HAP-1 (cell line): ENCODE data around the gene PIP4K2C.
A peak's percentile ranks its signal among the peaks of the same experiment; 100 is the strongest.

Experiments used
- DNase-seq, 2 experiments: peaks; one replicate each; pipeline ENCODE4 v3.0.0-alpha.2; 2016 to 2020; ENCODE audit warnings: low spot score in 2 of 2
- H3K27me3 ChIP-seq: fragments of 250-450 bp; sonication (Bioruptor Pico); 2 replicates; pipeline ENCODE4 v1.5.1; 2020; ENCODE audit warnings: low read depth, mild to moderate bottlenecking, moderate library complexity
- H3K36me3 ChIP-seq: fragments of 250-450 bp; sonication (Bioruptor Pico); replicated peaks from 2 replicates; pipeline ENCODE4 v1.5.1; 2020; ENCODE audit warnings: mild to moderate bottlenecking
- H3K4me1 ChIP-seq: fragments of 250-450 bp; sonication (Bioruptor Pico); 2 replicates; pipeline ENCODE4 v1.5.1; 2020; ENCODE audit warnings: mild to moderate bottlenecking
- H3K4me3 ChIP-seq: fragments of 250-450 bp; sonication (Bioruptor Pico); 2 replicates; pipeline ENCODE4 v1.5.1; 2020; ENCODE audit warnings: mild to moderate bottlenecking, moderate library complexity
- H3K9me3 ChIP-seq: fragments of 250-450 bp; sonication (Bioruptor Pico); 2 replicates; pipeline ENCODE4 v1.5.1; 2020; ENCODE audit warnings: mild to moderate bottlenecking, moderate library complexity
- in situ Hi-C: fragments of 300-500 bp; cut with MboI; formaldehyde crosslinking; loops from 3 replicates; pipeline ENCODE4 v1.14.3; 2020; ENCODE audit warnings: low sequenced_read_pairs, inconsistent platforms, mixed read lengths

The PIP4K2C gene

DNA sequence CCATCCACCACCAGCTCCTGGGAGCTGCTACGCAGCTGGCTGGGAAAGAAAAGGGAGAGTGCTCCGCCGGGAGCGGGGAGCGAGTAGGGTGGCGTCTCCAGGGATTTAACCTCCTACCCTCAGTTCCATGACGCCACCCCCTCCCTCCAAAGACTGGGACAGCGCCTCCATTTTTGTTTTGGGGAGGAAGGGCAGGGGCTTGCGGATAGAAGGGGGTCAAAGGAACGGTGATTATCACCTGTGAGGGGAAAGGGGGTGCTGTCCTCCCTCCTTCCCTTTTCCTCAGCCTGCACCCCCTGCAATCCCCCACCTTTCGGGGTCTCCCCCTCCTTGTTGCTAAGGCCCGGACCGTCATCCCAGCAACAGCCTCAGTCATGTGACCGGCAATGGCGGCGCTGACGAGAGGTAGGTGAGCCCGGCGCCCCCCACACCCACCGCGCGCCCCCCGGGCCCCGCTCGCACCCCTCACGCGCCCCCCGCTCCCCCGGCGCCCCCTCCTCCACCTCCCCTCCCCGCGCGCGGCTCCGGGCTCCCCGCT is 13.5 kb downstream of the PIP4K2C start, which contains the start of gene DTX3:
Gene DTX3 (plus strand): TSS at position 371 of the 538 bp plus-strand sequence. CDS start 1,694 bp downstream, outside the sequence.
- Histone ChIP-seq H3K4me1 (no peaks in the 10 kb centered on the region), H3K36me3 (peaks cover 6% of the 10 kb centered on the region; the same call in 1 of the 2 replicates), H3K4me3 (no peak within 1 kb of the TSS), H3K9me3 (no peaks in the 10 kb centered on the region), H3K27me3 (no peaks in the 10 kb centered on the region)
- in situ Hi-C loops = no loop called here
- no peak for DNase-seq

DNA sequence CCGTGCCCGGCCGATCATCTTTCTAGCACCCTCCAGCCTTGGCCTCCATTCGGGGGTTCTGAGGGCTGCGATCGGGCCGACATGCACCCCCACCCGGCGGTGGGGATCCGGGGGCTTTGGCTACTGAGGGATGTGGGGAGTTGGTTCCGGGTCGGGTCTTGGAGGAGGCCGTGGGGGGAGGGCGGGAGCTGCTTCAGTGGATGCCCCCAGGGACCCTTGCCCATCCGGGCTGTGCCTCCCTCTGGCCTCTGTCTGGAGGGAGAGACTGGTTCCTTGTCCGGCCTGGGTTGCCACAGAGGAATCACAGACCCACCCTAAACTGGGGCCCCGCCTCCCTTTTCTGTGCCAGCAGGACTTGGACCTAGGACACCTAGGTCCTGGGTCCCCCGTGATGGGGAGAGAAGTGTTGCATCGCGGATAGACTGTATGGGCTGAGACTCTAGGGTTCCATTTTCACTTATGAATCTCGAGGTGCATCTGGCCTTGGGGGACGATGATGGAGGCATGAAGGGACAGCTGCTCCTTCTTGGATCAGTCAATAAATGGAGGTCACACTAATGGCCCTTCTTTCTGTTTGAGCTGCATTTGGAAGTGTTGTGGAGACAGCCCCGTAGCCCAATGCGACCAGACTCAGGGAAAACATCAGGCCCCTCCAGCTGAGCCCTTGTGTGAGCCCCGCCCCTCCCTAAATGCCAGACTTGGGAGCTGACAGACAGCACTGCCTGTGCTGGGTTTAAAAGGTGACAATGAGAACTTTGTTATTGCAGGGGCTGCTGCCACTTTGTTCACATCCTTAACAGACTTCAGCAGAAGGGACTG is 14.2 kb downstream of the PIP4K2C start:
- H3K4me1 ChIP-seq = no peaks in the 10 kb centered on the region
- no peaks in the 10 kb centered on the region for H3K27me3 ChIP-seq
- no peak for DNase-seq
- in situ Hi-C loops = no loop called here
- H3K36me3 ChIP-seq = peaks cover 4% of the 10 kb centered on the region; the same call in 1 of the 2 replicates
- no peaks in the 10 kb centered on the region for H3K9me3 ChIP-seq
- no peak overlapping the region for H3K4me3 ChIP-seq

DNA sequence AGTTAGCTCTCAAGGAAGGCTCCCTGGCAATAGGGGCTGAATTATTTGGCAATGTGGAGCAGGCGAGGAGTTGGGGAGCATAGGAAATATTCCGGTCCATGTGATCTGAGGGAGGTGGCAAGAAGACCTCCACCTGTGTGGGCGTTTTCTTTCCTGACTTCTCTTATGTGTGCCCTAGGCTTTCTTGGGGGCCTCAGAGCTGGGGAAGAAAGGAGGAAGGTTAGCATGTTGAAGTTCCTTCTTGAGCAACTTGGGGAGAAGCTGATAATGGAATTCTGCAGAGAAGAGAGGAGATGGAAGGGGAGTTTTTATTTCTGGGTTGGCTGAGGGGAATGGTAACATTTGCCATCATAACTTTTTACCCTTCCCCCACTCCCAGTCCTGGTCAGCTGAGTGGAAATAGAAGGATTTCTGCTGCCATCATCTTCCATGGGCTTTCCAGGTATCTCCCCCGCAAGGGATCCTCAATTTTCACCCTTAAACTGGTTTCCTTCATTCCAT is 14.9 kb downstream of the PIP4K2C start:
- H3K4me1 ChIP-seq = peaks cover 2% of the 10 kb centered on the region
- no peaks in the 10 kb centered on the region for H3K27me3 ChIP-seq
- no peaks in the 10 kb centered on the region for H3K9me3 ChIP-seq
- in situ Hi-C loops = no loop called here
- DNase-seq = no peak
- H3K4me3 ChIP-seq = no peak overlapping the region
- no peaks in the 10 kb centered on the region; the same call in 1 of the 2 replicates for H3K36me3 ChIP-seq

DNA sequence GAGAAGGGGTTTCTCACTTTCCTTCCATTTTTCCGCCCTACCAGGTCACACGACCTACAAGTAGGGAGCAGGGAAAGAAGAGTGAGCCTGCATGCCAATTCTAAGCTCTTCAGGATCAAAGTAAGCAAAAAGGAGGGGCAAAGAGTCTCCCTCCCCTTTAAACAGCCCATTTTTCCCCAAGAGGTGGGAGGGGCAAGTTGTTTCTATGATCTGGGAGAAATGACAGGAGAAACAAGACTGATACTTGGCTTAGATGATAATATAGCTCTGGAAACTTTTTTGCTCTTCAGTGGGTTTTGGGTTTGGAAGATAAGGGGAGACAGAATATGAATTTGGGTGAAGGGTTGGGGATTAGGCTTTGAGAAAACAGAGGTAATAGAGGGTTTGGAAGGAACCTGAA is 15.4 kb downstream of the PIP4K2C start:
- H3K36me3 ChIP-seq = no peaks in the 10 kb centered on the region; the same call in 1 of the 2 replicates

DNA sequence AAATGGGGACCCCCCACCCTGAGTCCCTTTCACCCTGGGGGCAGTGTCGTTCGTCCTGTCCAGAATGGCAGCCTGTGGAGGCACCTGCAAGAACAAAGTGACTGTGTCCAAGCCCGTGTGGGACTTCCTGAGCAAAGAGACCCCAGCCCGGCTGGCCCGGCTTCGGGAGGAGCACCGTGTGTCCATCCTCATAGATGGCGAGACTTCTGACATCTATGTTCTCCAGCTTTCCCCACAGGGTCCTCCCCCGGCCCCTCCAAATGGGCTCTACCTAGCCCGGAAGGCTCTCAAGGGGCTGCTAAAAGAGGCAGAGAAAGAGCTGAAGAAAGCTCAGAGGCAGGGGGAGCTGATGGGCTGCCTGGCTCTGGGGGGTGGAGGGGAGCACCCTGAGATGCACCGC is 15.8 kb downstream of the PIP4K2C start:
- Histone ChIP-seq H3K27me3 (no peaks in the 10 kb centered on the region), H3K4me3 (no peak overlapping the region), H3K4me1 (peaks cover 4% of the 10 kb centered on the region), H3K36me3 (no peaks in the 10 kb centered on the region; the same call in 1 of the 2 replicates), H3K9me3 (no peaks in the 10 kb centered on the region)
- in situ Hi-C loops = no loop called here
- no peak for DNase-seq

More for the DNA sequence above, 15.4 kb downstream of the PIP4K2C start:
- Histone ChIP-seq H3K27me3 (no peaks in the 10 kb centered on the region), H3K9me3 (no peaks in the 10 kb centered on the region), H3K4me1 (peaks cover 4% of the 10 kb centered on the region), H3K4me3 (no peak overlapping the region)
- in situ Hi-C loops = no loop called here
- DNase-seq = no peak

DNA sequence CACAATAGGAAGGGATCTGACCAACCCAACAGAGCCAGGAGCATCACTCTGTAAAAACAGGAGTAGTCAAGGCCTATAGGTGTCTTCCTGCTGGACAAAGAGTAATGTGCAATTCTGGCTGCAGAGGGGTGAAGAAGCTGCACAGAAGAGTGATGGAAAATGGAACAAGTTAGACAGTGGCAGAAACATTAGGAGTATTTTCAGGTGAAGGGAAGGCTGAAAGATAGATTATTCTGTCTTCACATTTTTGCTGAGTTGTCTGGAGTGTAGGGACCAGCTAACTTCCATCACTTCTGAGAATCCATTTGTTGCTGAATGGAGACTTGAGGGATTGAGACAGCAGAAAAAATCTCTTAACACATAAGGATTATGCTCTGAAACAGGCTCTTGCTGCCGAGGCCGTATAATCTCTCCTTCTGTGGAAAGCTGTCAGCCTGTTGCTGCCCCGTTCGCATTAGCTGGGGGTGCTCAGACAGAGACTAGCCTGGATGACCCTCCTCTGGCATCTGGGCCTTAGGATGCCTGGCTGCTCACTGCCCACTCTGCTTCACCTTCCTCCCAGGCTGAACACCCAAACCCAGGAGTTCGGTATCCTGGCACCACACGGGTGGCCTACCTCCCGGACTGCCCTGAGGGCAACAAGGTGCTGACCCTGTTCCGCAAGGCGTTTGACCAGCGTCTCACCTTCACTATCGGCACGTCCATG is 17.1 kb downstream of the PIP4K2C start:
- H3K36me3 ChIP-seq = no peaks in the 10 kb centered on the region
- no peaks in the 10 kb centered on the region for H3K9me3 ChIP-seq
- no peak for DNase-seq
- in situ Hi-C loops = no loop called here
- no peaks in the 10 kb centered on the region for H3K27me3 ChIP-seq
- no peak overlapping the region for H3K4me3 ChIP-seq
- H3K4me1 ChIP-seq = peaks cover 4% of the 10 kb centered on the region

DNA sequence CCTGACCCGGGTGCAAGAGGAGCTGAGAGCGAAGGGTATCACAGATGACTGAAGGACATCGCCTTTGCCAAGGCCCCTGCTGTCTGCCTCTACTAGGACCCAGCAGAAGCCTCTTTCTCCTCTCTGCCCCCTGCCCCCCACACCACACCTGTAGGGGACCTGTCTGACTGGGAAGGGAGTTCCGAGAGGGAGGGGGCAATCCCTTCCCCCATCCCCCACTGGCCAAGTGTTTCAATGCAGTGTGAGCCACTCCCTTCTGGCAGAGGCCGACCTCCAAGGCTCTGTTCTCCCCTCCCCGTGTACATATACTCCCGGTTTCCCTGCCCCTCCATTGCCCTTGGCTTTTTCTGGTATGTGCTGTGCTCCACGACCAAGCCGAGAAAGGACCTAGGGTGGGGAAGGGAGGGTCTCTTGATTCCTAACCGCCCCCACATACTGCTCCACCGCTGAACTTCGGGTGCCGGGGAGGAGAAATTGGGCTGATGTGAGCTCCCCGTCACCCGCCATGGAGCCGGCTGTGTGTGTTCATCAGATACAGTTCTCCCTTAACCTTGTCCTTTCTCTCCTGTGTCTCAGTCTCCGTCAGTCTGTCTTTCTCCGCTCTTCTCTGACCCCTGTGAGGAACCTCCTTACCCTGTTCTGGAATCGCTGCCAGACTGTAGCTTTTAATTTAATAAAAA is 18.2 kb downstream of the PIP4K2C start:
- no peaks in the 10 kb centered on the region for H3K27me3 ChIP-seq

DNA sequence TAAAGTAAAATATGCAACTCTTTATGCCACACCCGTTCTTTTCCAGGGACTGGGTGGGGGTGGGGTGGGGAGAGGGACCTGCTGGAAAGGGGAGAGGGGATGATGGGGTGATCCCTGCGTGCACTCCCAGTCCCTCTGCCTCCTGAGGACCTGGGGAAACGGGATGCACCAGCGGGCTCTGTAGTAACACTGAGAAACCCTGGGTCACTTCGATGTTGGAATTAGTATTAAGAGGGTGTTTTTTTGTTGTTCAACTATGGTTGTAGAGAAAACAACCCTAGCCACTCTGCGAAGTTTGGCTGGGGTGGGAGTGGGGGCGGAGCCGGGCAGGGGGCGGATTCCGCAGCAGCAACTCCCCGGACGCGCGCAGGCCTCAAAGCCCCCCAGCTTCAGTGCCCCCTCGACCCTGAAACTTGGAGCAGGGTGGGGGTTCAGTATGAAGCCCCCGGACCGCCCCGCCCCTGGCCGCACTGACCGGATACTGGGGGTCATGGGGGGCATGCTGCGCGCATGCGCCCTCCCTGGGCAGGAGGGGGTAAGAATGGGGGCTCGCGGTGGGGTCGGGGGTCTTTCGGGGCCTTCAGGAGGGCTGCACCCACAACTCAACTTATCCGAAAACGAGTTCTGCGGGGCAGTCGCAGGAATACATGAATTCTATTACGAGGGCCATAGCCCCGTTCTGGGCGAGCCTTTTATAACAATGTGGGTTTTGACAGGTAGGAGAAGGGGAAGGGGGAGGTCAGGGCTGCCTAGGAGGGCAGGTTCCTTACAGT is 19.0 kb downstream of the PIP4K2C start:
- DNase-seq = no peak
- Histone ChIP-seq H3K9me3 (no peaks in the 10 kb centered on the region), H3K4me1 (peaks cover 4% of the 10 kb centered on the region), H3K27me3 (no peaks in the 10 kb centered on the region), H3K4me3 (no peak overlapping the region), H3K36me3 (0 out of 2 replicates have a peak, but pooled peaks cover 2% of the 10 kb centered on the region)
- in situ Hi-C loops = no loop called here

More for the DNA sequence above, 18.2 kb downstream of the PIP4K2C start:
- Histone ChIP-seq H3K9me3 (no peaks in the 10 kb centered on the region), H3K36me3 (0 out of 2 replicates have a peak, but pooled peaks cover under 1% of the 10 kb centered on the region), H3K4me3 (no peak overlapping the region), H3K4me1 (peaks cover 4% of the 10 kb centered on the region)
- in situ Hi-C loops = no loop called here
- no peak for DNase-seq

DNA sequence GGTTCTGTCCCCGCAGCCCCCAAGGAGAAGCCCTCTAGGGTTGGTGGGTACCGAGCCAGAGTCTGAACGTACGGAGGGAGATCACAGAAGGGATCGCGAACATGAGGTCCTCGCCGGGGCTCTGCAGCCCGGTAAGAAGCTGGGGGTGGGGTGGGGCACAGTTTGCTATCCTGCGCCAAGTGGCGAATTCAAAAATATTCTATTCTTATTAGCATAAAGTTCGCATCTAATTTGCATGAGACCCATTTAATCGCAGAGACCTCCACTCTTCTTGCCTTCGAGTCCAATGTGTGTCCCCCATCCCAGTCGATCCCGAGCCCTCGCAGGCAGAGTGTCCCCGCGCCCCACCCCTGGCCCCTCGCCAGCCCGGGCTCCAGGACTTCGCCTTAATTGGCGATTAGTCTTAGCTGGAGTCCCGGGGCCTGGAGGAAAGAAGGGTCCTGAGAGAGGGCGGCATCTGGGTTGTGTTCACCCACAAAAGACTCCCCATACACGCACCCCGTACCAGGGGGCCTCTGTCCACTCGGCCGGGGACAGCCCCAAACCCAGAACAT is 19.6 kb downstream of the PIP4K2C start:
- no peaks in the 10 kb centered on the region for H3K27me3 ChIP-seq

DNA sequence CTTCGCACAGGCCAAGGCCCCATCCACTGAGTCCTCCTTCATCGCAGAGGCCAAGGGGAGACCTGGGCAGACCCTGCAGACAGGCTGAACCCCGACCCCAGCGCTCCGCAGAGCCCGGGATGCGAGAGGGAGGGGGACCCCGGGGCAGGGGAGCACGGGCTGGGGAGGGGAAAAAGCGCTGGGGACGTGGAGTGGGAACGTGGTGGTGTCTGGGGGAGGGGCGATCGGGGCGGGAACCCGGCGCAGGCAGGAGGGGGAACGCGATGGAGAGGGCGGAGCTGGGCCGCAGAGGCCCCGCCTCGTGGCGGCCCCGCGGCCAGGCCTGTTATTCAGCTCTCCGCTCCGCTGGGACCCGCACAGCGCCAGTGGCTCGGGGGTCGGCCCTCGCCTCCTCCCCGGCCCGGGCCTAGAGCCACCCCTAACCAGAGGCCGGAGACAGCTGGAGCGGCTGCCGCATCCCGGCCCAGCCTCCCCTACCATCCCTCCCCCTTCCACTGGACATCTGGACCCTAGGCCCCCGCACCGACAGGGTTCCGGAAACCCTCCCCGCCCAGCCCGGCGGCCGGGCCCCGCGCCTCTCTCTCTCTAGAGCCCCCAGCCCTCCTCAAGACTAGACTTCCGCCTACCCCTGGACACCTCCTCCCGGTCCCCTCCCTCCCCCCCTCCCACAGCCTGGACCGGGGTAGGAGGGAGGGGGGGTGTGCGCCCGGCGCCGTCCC is 20.3 kb downstream of the PIP4K2C start, which contains the start of gene ARHGEF25:
Gene ARHGEF25 (plus strand): TSS at position 328 of the 719 bp plus-strand sequence. CDS start 460 bp downstream, outside the sequence.
- Histone ChIP-seq H3K4me1 (peaks cover 4% of the 10 kb centered on the region), H3K27me3 (no peaks in the 10 kb centered on the region), H3K9me3 (no peaks in the 10 kb centered on the region), H3K4me3 (peak within 1 kb of the TSS; percentile 63), H3K36me3 (peaks cover 11% of the 10 kb centered on the region)
- in situ Hi-C loops = no loop called here
- peak; percentile 72 to 90 for DNase-seq

More for the DNA sequence above, 19.6 kb downstream of the PIP4K2C start:
- Histone ChIP-seq H3K36me3 (peaks cover 8% of the 10 kb centered on the region), H3K4me3 (peak overlapping the region; percentile 63), H3K9me3 (no peaks in the 10 kb centered on the region), H3K4me1 (peaks cover 4% of the 10 kb centered on the region)
- no peak for DNase-seq
- in situ Hi-C loops = no loop called here

DNA sequence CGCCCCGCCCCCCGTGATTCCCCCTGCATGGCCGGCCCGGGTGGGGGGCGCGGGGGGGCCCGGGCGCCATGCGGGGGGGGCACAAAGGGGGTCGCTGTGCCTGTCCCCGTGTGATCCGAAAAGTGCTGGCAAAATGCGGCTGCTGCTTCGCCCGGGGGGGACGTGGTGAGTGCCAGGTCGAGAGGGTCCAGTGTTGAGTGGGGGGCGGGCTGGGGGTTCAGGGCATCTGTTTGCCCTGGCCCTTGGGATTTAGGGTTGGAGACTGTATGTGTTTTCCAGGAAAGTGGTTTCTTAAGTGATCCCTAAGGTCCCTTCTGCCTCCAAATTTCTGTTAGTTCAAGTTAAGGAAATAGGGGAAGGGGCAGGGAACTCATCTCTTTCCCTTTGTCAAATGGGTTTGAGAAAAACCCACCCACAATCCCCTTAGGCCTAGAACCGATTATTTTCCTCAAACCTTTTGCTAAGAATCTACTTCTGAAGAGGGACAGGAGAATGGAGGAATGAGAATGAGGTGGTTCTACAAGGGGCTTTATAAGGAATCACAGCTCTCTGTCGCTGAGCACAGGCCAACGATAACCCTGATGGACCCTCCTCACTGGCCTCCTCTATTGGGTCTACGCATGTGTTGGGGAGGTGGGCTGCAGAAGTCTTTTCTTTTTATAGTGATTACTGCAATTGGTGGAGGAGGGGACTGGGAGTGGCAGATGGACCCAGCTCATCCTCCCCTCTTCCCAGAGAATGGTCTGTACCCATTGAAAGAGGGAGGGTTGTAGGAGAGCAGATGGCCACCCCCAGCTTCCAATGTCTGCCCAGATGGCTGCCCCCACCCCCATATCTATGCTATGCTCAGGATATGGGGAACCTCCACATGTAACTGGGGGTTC is 21.1 kb downstream of the PIP4K2C start:
- H3K27me3 ChIP-seq = no peaks in the 10 kb centered on the region
- peaks cover 4% of the 10 kb centered on the region for H3K4me1 ChIP-seq
- peaks cover 11% of the 10 kb centered on the region for H3K36me3 ChIP-seq
- in situ Hi-C loops = no loop called here
- DNase-seq = no peak
- H3K9me3 ChIP-seq = no peaks in the 10 kb centered on the region
- H3K4me3 ChIP-seq = peak overlapping the region; percentile 63
